Measurements from ENCODE around the gene ART5.

DNA sequence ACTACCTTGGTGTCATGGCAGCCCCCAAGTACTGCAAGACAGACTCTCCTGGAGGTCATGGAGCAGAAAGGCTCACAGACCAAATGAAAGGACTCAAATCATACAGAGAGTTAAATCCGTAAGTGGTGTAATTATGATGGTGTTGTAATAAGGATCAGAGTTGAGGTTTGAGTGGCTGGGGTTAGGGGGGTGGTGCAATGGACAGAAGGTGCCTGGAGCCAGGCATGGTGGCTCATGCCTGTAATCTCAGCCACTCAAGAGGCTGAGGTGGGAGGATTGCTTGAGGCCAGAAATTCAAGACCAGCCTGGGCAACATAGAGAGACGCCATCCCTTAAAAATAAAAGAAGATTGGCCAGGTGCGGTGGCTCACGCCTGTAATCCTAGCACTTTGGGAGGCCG lies 18.7 kb downstream of the ART5 start:
- TF ChIP-seq, protein P1, sequence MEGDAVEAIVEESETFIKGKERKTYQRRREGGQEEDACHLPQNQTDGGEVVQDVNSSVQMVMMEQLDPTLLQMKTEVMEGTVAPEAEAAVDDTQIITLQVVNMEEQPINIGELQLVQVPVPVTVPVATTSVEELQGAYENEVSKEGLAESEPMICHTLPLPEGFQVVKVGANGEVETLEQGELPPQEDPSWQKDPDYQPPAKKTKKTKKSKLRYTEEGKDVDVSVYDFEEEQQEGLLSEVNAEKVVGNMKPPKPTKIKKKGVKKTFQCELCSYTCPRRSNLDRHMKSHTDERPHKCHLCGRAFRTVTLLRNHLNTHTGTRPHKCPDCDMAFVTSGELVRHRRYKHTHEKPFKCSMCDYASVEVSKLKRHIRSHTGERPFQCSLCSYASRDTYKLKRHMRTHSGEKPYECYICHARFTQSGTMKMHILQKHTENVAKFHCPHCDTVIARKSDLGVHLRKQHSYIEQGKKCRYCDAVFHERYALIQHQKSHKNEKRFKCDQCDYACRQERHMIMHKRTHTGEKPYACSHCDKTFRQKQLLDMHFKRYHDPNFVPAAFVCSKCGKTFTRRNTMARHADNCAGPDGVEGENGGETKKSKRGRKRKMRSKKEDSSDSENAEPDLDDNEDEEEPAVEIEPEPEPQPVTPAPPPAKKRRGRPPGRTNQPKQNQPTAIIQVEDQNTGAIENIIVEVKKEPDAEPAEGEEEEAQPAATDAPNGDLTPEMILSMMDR (conservative IDR thresholded peaks at IDR 0.05; ENCODE audit: low read length) = no peak
- TF ChIP-seq EZH2phosphoT487 (IDR thresholded peaks at IDR 0.05; ENCODE audit: borderline replicate concordance, low read depth, low read length) = no peak

All from OCI-LY7 (cell line).